Measurements from ENCODE around the gene RPS16. TPM values are rescaled to one million over a fixed set of nuclear protein-coding genes. Genes with fewer than 3 reads are reported as not detected.
A peak's percentile ranks its signal among the peaks of the same experiment; 100 is the strongest.

RPS16 gene
- total and polyA plus RNA-seq, 2 of the 13 experiments (the other 11 are each of a cell fraction or from before 2014, with no cell fraction given) = 488 to 2,583 TPM

DNA sequence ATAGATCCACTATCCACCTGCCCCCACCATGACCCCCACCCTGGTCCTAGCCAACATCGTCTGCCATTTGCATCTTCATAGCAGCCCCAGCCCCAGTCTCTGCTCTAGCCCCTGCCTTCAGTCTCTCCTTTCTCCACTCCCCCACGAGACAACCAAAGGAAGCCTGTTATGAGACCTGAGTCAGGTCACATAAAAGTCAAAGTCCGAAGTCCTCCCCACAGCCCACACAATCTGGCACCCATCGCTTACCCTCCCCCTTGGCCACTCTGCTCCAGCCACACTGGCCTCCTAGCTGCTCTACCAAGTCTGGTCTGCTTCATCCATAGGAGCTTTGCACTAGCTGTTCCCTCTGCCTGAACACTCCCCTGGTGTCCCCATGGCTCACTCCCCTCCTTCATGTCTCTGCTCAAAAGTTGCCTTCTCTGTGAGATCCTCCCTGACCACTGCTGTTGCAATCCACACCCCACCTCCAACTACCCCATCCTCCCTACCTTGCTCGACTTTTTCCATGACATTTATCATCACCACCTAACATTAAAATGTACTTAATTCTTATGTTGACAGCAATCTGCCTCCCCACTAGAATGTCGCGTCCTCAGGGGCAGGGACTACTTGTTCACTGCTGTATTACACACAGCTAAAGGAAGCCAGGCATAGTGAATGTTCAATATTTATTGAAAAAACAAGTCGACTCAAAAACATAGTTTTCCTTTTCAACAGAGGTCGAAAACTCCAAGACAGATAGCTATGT is 24.5 kb downstream of the RPS16 start (continued):
- TF ChIP-seq ZNF337 (CRISPR knock-in tag; IDR thresholded peaks at IDR 0.05; ENCODE audit: borderline replicate concordance, low read depth) = no peak
- TF ChIP-seq MED8 (CRISPR knock-in tag; IDR thresholded peaks at IDR 0.05; ENCODE audit: insufficient replicate concordance) = no peak
- peak; percentile 34; the same call in 1 of the 2 replicates for TF ChIP-seq NCOA2 (CRISPR knock-in tag; IDR thresholded peaks at IDR 0.05)
- no peak for TF ChIP-seq U2AF1 (optimal IDR thresholded peaks at IDR 0.05; ENCODE audit: low read depth, low read length)
- TF ChIP-seq ZBTB46 (CRISPR knock-in tag; IDR thresholded peaks at IDR 0.05; ENCODE audit: borderline replicate concordance) = no peak
- TF ChIP-seq ZNF503 (CRISPR knock-in tag; IDR thresholded peaks at IDR 0.05) = no peak
- no peak for TF ChIP-seq ETV6 (CRISPR knock-in tag; conservative IDR thresholded peaks at IDR 0.05)
- TF ChIP-seq HNF4A (CRISPR knock-in tag; IDR thresholded peaks at IDR 0.05) = peak; percentile 94
- no peak for TF ChIP-seq ZKSCAN5 (CRISPR knock-in tag; IDR thresholded peaks at IDR 0.05)
- TF ChIP-seq NR2F6 (IDR thresholded peaks at IDR 0.05) = peak; percentile 84
- TF ChIP-seq NR2F6 (CRISPR knock-in tag; IDR thresholded peaks at IDR 0.05) = peak; percentile 88
- 0 out of 2 replicates have a peak, but pooled peaks have one; percentile 1 for TF ChIP-seq ZNF800 (CRISPR knock-in tag; IDR thresholded peaks at IDR 0.05)
- TF ChIP-seq, protein P1, sequence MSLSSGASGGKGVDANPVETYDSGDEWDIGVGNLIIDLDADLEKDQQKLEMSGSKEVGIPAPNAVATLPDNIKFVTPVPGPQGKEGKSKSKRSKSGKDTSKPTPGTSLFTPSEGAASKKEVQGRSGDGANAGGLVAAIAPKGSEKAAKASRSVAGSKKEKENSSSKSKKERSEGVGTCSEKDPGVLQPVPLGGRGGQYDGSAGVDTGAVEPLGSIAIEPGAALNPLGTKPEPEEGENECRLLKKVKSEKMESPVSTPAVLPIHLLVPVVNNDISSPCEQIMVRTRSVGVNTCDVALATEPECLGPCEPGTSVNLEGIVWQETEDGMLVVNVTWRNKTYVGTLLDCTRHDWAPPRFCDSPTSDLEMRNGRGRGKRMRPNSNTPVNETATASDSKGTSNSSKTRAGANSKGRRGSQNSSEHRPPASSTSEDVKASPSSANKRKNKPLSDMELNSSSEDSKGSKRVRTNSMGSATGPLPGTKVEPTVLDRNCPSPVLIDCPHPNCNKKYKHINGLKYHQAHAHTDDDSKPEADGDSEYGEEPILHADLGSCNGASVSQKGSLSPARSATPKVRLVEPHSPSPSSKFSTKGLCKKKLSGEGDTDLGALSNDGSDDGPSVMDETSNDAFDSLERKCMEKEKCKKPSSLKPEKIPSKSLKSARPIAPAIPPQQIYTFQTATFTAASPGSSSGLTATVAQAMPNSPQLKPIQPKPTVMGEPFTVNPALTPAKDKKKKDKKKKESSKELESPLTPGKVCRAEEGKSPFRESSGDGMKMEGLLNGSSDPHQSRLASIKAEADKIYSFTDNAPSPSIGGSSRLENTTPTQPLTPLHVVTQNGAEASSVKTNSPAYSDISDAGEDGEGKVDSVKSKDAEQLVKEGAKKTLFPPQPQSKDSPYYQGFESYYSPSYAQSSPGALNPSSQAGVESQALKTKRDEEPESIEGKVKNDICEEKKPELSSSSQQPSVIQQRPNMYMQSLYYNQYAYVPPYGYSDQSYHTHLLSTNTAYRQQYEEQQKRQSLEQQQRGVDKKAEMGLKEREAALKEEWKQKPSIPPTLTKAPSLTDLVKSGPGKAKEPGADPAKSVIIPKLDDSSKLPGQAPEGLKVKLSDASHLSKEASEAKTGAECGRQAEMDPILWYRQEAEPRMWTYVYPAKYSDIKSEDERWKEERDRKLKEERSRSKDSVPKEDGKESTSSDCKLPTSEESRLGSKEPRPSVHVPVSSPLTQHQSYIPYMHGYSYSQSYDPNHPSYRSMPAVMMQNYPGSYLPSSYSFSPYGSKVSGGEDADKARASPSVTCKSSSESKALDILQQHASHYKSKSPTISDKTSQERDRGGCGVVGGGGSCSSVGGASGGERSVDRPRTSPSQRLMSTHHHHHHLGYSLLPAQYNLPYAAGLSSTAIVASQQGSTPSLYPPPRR (CRISPR knock-in tag; IDR thresholded peaks at IDR 0.05; ENCODE audit: borderline replicate concordance) = peak; percentile 47; the same call in 1 of the 2 replicates
- TF ChIP-seq, protein P2, sequence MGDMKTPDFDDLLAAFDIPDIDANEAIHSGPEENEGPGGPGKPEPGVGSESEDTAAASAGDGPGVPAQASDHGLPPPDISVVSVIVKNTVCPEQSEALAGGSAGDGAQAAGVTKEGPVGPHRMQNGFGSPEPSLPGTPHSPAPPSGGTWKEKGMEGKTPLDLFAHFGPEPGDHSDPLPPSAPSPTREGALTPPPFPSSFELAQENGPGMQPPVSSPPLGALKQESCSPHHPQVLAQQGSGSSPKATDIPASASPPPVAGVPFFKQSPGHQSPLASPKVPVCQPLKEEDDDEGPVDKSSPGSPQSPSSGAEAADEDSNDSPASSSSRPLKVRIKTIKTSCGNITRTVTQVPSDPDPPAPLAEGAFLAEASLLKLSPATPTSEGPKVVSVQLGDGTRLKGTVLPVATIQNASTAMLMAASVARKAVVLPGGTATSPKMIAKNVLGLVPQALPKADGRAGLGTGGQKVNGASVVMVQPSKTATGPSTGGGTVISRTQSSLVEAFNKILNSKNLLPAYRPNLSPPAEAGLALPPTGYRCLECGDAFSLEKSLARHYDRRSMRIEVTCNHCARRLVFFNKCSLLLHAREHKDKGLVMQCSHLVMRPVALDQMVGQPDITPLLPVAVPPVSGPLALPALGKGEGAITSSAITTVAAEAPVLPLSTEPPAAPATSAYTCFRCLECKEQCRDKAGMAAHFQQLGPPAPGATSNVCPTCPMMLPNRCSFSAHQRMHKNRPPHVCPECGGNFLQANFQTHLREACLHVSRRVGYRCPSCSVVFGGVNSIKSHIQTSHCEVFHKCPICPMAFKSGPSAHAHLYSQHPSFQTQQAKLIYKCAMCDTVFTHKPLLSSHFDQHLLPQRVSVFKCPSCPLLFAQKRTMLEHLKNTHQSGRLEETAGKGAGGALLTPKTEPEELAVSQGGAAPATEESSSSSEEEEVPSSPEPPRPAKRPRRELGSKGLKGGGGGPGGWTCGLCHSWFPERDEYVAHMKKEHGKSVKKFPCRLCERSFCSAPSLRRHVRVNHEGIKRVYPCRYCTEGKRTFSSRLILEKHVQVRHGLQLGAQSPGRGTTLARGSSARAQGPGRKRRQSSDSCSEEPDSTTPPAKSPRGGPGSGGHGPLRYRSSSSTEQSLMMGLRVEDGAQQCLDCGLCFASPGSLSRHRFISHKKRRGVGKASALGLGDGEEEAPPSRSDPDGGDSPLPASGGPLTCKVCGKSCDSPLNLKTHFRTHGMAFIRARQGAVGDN (CRISPR knock-in tag; IDR thresholded peaks at IDR 0.05) = peak; percentile 58; the same call in 1 of the 2 replicates

All from HepG2 (cell line).